Neuronal stem cell (in vitro differentiated cells): ENCODE measurements around the gene TRIM71.
"Not testable (repeated sequence)": the region's sequence is repeated elsewhere in the genome, so short reads cannot be mapped to it uniquely, and the experiment has no call there.

Experiments used
- DNase-seq: peaks from one replicate; pipeline ENCODE4 v3.0.0-alpha.2; 2013; ENCODE audit warnings: low spot score
- H2AFZ ChIP-seq: one replicate; pipeline ENCODE4 v1.6.1; 2013; ENCODE audit warnings: mild to moderate bottlenecking, low read length, inconsistent platforms
- H2AK5ac ChIP-seq: 2 replicates; pipeline ENCODE4 v1.6.1; 2013; ENCODE audit warnings: low read depth, mild to moderate bottlenecking, inconsistent platforms, low read length, moderate library complexity, mixed read lengths
- H2BK120ac ChIP-seq: 2 replicates; pipeline ENCODE4 v1.6.1; 2013; ENCODE audit warnings: low read depth, mild to moderate bottlenecking, inconsistent platforms, low read length, moderate library complexity, mixed read lengths
- H2BK12ac ChIP-seq: one replicate; pipeline ENCODE4 v1.6.1; 2013; ENCODE audit warnings: low read length, inconsistent platforms
- H2BK15ac ChIP-seq: 2 replicates; pipeline ENCODE4 v1.6.1; 2013; ENCODE audit warnings: mild to moderate bottlenecking, low read length, inconsistent platforms, mixed read lengths
- H2BK5ac ChIP-seq: one replicate; pipeline ENCODE4 v1.6.1; 2013; ENCODE audit warnings: inconsistent platforms, mild to moderate bottlenecking, low read length, moderate library complexity
- H3K14ac ChIP-seq: one replicate; pipeline ENCODE4 v1.6.1; 2013; ENCODE audit warnings: low read length, inconsistent platforms
- H3K18ac ChIP-seq: 2 replicates; pipeline ENCODE4 v1.6.1; 2013; ENCODE audit warnings: low read length, inconsistent platforms
- H3K23ac ChIP-seq: 2 replicates; pipeline ENCODE4 v1.6.1; 2013; ENCODE audit warnings: low read depth, mild to moderate bottlenecking, mixed read lengths, low read length, inconsistent platforms; ENCODE audit not compliant: poor library complexity
- H3K27ac ChIP-seq: replicated peaks from 3 replicates; pipeline ENCODE4 v1.5.1; 2013; ENCODE audit warnings: low read length, inconsistent platforms
- H3K27me3 ChIP-seq, 3 experiments: 2 replicates each; pipeline ENCODE4 v1.6.1; 2013; ENCODE audit warnings: low read length in 3 of 3, mild to moderate bottlenecking in 2 of 3, inconsistent platforms in 1 of 3, low read depth in 1 of 3, mixed read lengths in 1 of 3, moderate library complexity in 1 of 3; ENCODE audit not compliant: control insufficient read depth in 3 of 3, insufficient read depth in 3 of 3
- H3K36me3 ChIP-seq, 2 donors: replicated peaks in 1 of 2; 2 replicates each; pipeline ENCODE4 v1.6.1; 2013; ENCODE audit warnings: low read length in 2 of 2; ENCODE audit not compliant: control insufficient read depth in 2 of 2, insufficient read depth in 2 of 2
- H3K4ac ChIP-seq: 2 replicates; pipeline ENCODE4 v1.6.1; 2013; ENCODE audit warnings: inconsistent platforms, mild to moderate bottlenecking, low read length, moderate library complexity
- H3K4me1 ChIP-seq, 2 donors: 1 replicate in 1 of 2; 2 replicates in 1 of 2; pipeline ENCODE4 v1.6.1; 2013; ENCODE audit warnings: low read length in 2 of 2, low read depth in 1 of 2; ENCODE audit not compliant: control insufficient read depth in 2 of 2, insufficient read depth in 1 of 2
- H3K4me2 ChIP-seq: one replicate; pipeline ENCODE4 v1.6.1; 2013; ENCODE audit warnings: mild to moderate bottlenecking, low read length, inconsistent platforms; ENCODE audit not compliant: insufficient read depth, poor library complexity, severe bottlenecking
- H3K4me3 ChIP-seq, 2 donors: 2 replicates each; pipeline ENCODE4 v1.5.1; 2013; ENCODE audit warnings: low read length in 2 of 2, mild to moderate bottlenecking in 2 of 2, inconsistent platforms in 1 of 2, moderate library complexity in 1 of 2
- H3K79me1 ChIP-seq: one replicate; pipeline ENCODE4 v1.6.1; 2013; ENCODE audit warnings: low read depth, mild to moderate bottlenecking, inconsistent platforms, low read length, moderate library complexity
- H3K9ac ChIP-seq: one replicate; pipeline ENCODE4 v1.6.1; 2013; ENCODE audit warnings: mild to moderate bottlenecking, low read depth, low read length, inconsistent platforms; ENCODE audit not compliant: poor library complexity
- H3K9me3 ChIP-seq, 2 donors: replicated peaks in 1 of 2; 2 replicates each; pipeline versions ENCODE3 to v1.6.1; 2013; ENCODE audit warnings: low read length in 2 of 2, mild to moderate bottlenecking in 2 of 2, inconsistent platforms in 1 of 2, low read depth in 1 of 2, mixed read lengths in 1 of 2, moderate library complexity in 1 of 2; ENCODE audit not compliant: control insufficient read depth in 2 of 2, insufficient read depth in 1 of 2
- H4K8ac ChIP-seq: one replicate; pipeline ENCODE4 v1.6.1; 2013; ENCODE audit warnings: low read depth, mild to moderate bottlenecking, inconsistent platforms, low read length, moderate library complexity
- H4K91ac ChIP-seq: one replicate; pipeline ENCODE4 v1.6.1; 2013; ENCODE audit warnings: low read length, low read depth, mild to moderate bottlenecking, inconsistent platforms; ENCODE audit not compliant: poor library complexity
- WGBS, 2 donors: extraction: QIAGEN DNeasy Blood & Tissue Kit; methylation state at CpG; one replicate each; pipeline ENCODE4 v1.1.7; 2013; ENCODE audit warnings: missing lambda C conversion rate in 2 of 2, mixed read lengths in 1 of 2; ENCODE audit not compliant: insufficient read length in 2 of 2, insufficient replicate concordance in 1 of 2; ENCODE audit errors: extremely low coverage in 2 of 2; 5-methylcytosine and 5-hydroxymethylcytosine counted together

Gene TRIM71

GRCh38 chr3:32844322-32844654 is 26.5 kb downstream of the TRIM71 start:
- H2AFZ ChIP-seq = no peak overlapping the region
- H3K23ac ChIP-seq = no peak overlapping the region
- H3K27ac ChIP-seq = peak overlapping the region; percentile 93
- no peaks in the 10 kb centered on the region for H3K27me3 ChIP-seq
- no peak overlapping the region for H4K8ac ChIP-seq
- H3K4me1 ChIP-seq = peaks cover 27 to 60% of the 10 kb centered on the region in 2 donors
- no peak overlapping the region for H3K9ac ChIP-seq
- H3K4me3 ChIP-seq = no peak overlapping the region
- DNase-seq = no peak
- H3K9me3 ChIP-seq = no peaks in the 10 kb centered on the region
- H4K91ac ChIP-seq = no peak overlapping the region
- no peak overlapping the region for H2BK12ac ChIP-seq
- no CpG with 5 or more reads among the region's 7 CpGs for WGBS, 2 donors
- no peak overlapping the region for H2AK5ac ChIP-seq
- no peaks in the 10 kb centered on the region for H3K79me1 ChIP-seq
- no peak overlapping the region for H3K18ac ChIP-seq
- H2BK120ac ChIP-seq = no peak overlapping the region
- H3K14ac ChIP-seq = no peak overlapping the region
- H3K4me2 ChIP-seq = peak overlapping the region; percentile 45
- peaks cover 0 to 26% of the 10 kb centered on the region in 2 donors for H3K36me3 ChIP-seq
- no peak overlapping the region for H3K4ac ChIP-seq
- no peak overlapping the region for H2BK5ac ChIP-seq
- H2BK15ac ChIP-seq = no peak overlapping the region

DNA sequence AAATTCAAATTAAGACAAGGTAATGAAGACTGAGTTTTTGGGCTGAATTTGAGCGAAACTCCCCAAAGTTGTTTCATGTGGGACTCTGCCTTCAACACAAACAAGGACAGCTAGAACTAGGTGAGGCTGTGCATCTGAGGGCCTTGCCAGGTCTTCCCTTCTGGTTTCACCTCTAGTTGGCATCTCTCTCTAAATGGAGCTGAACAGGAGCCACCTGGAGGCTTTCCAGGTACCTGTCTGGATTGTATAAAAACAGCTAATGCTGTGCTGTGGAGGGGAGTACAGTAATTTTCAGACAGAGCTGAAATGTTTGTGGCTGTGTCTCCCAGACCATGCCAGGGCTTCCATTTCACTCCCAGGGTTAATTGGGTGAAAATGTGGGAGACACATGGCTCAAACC is 27.1 kb downstream of the TRIM71 start:
- Histone ChIP-seq H2AK5ac (no peak overlapping the region), H3K27me3 (no peaks in the 10 kb centered on the region), H2BK15ac (no peak overlapping the region), H3K27ac (peak overlapping the region; percentile 93), H2BK120ac (no peak overlapping the region), H3K36me3 (peaks cover 0 to 23% of the 10 kb centered on the region in 2 donors), H3K79me1 (no peaks in the 10 kb centered on the region), H3K23ac (no peak overlapping the region), H3K4ac (no peak overlapping the region), H3K14ac (no peak overlapping the region), H3K4me3 (no peak overlapping the region), H4K91ac (no peak overlapping the region), H3K4me2 (no peak overlapping the region), H3K9ac (no peak overlapping the region), H2AFZ (no peak overlapping the region), H3K9me3 (no peaks in the 10 kb centered on the region), H2BK12ac (no peak overlapping the region), H3K18ac (peak overlapping the region; percentile 38), H3K4me1 (peaks cover 26 to 60% of the 10 kb centered on the region in 2 donors), H4K8ac (no peak overlapping the region), H2BK5ac (no peak overlapping the region)
- DNase-seq = no peak
- no CpG with 5 or more reads among the region's 1 CpG for WGBS, 2 donors

DNA sequence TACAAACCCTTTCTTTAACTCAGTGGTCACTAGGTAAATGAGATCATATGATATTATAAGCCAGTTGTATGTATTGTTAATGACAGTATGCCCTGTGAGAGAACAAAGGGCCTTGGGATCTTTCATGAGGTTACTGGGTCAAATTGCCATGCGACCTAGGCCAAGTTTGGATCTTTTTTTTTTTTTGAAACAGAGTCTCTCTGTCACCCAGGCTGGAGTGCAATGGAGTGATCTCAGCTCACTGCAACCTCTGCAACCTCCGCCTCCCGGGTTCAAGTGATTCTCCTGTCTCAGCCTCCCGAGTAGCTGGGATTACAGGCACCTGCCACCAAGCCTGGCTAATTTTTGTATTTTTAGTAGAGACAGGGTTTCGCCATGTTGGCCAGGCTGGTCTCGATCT is 27.7 kb downstream of the TRIM71 start:
- not testable (repeated sequence) for H2AK5ac ChIP-seq, H3K9me3 ChIP-seq, H3K9ac ChIP-seq, DNase-seq, H2AFZ ChIP-seq, H3K18ac ChIP-seq, H3K79me1 ChIP-seq, H3K27ac ChIP-seq, H3K14ac ChIP-seq, H3K4ac ChIP-seq, H4K91ac ChIP-seq, H2BK5ac ChIP-seq, H2BK12ac ChIP-seq, H3K4me2 ChIP-seq, H2BK15ac ChIP-seq, H4K8ac ChIP-seq, H3K4me3 ChIP-seq, H3K27me3 ChIP-seq, H3K23ac ChIP-seq, H2BK120ac ChIP-seq
- WGBS, 2 donors = no CpG with 5 or more reads among the region's 6 CpGs
- peaks cover 26 to 60% of the 10 kb centered on the region in 2 donors for H3K4me1 ChIP-seq
- H3K36me3 ChIP-seq = peaks cover 0 to 23% of the 10 kb centered on the region in 2 donors

- WGBS, 2 donors = no CpG with 5 or more reads among the region's 15 CpGs
- not testable (repeated sequence) for H3K79me1 ChIP-seq, H3K9me3 ChIP-seq, H3K14ac ChIP-seq, H3K4ac ChIP-seq, H2BK5ac ChIP-seq, H4K91ac ChIP-seq, DNase-seq, H3K9ac ChIP-seq, H2BK12ac ChIP-seq, H4K8ac ChIP-seq, H3K27me3 ChIP-seq, H3K18ac ChIP-seq, H2BK120ac ChIP-seq, H3K4me2 ChIP-seq, H2AK5ac ChIP-seq, H3K4me3 ChIP-seq, H2AFZ ChIP-seq, H3K23ac ChIP-seq, H2BK15ac ChIP-seq, H3K27ac ChIP-seq
- H3K4me1 ChIP-seq = peaks cover 24 to 59% of the 10 kb centered on the region in 2 donors
- peaks cover 0 to 21% of the 10 kb centered on the region in 2 donors for H3K36me3 ChIP-seq
Observed at GRCh38 chr3:32847045-32847444, 29.2 kb downstream of the TRIM71 start.
